Fibroblast of pulmonary artery (primary cell): ENCODE results near the gene DDX19B.
A peak's percentile ranks its signal among the peaks of the same experiment; 100 is the strongest.
"Not testable (repeated sequence)": the region's sequence is repeated elsewhere in the genome, so short reads cannot be mapped to it uniquely, and the experiment has no call there.

ENCODE experiments used
- DNase-seq: peaks from one replicate; pipeline ENCODE4 v3.0.0-alpha.2; 2010; ENCODE audit warnings: low read depth
- H3K4me3 ChIP-seq: replicated peaks from 2 replicates; pipeline ENCODE4 v1.5.1; 2011; ENCODE audit warnings: low read depth, mild to moderate bottlenecking, control low read depth, low read length, moderate library complexity
- CTCF ChIP-seq: IDR thresholded peaks from 2 replicates; pipeline ENCODE4 v1.5.1; 2011; ENCODE audit warnings: mild to moderate bottlenecking, control low read depth, low read length, inconsistent platforms; ENCODE audit errors: missing control alignments

Gene DDX19B

DNA sequence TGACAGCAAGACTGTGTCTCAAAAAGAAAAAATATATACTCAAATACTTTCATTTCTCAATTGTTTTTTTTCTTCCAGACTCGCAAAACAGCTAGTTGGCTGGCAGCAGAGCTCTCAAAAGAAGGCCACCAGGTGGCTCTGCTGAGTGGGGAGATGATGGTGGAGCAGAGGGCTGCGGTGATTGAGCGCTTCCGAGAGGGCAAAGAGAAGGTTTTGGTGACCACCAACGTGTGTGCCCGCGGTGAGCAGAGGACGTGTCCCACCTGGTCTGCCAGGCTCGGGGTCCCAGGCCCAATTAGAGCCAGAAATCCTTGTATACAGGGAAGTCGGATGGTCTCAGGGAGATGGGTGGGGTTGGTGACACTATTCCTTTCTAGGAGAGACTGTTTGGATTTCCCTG lies 71.2 kb downstream of the DDX19B start:
- peak; percentile 46 for DNase-seq
- peak; percentile 62 for TF ChIP-seq CTCF
- H3K4me3 ChIP-seq = not testable (repeated sequence)

DNA sequence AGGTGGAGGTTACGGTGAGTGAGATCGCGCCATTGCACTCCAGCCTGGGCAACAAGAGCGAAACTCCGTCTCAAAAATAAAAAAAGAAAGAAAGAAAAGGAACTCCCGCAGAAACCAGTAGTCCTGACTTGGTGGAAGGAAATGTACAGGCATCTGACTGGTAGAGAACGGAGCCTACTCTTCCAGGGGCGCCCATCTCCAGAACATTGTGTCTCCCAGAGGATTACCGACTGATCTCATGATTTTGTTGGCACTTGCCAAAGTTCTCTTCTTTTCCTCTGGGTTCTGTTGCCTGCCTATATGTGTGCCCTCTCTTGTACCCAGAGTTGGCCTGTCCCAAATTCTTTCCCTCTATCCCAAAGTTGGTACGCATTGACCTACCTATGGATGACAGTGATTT lies 71.9 kb downstream of the DDX19B start:
- TF ChIP-seq CTCF = no peak
- DNase-seq = no peak
- no peak overlapping the region for H3K4me3 ChIP-seq

GRCh38 chr16:70372921-70373728 lies 74.1 kb downstream of the DDX19B start:
- no peak for TF ChIP-seq CTCF
- no peak for DNase-seq
- no peak overlapping the region for H3K4me3 ChIP-seq

DNA sequence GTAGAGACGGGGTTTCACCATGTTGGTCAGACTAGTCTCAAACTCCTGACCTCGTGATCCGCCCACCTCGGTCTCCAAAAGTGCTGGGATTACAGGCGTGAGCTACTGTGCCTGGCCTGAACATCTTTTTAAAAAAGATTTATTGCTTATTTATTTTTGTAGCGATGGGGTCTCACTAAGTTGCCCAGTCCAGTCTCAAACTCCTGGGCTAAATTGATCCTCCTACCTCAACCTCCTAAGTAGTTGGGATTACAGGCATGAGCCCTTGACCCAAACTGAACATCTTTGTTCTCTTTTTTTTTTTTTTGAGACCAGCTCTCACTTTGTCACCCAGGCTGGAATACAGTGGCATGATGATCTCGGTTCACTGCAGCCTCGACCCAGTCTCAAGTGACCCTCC lies 75.2 kb downstream of the DDX19B start:
- TF ChIP-seq CTCF = no peak
- no peak overlapping the region for H3K4me3 ChIP-seq
- no peak for DNase-seq

GRCh38 chr16:70375636-70376611 lies 76.9 kb downstream of the DDX19B start:
- H3K4me3 ChIP-seq = no peak overlapping the region
- no peak for DNase-seq
- no peak for TF ChIP-seq CTCF

- no peak for TF ChIP-seq CTCF
- no peak for DNase-seq
Measured at GRCh38 chr16:70377782-70378181, 78.8 kb downstream of the DDX19B start.

More at GRCh38 chr16:70377782-70378181, 78.8 kb downstream of the DDX19B start:
- H3K4me3 ChIP-seq = no peak overlapping the region
